PC-9 (cell line): ENCODE results near the gene PPFIA4.

ENCODE experiments used
- EZH2 ChIP-seq: fragments of 200-600 bp; sonication (generic); IDR thresholded peaks from 2 replicates; pipeline ENCODE4 v1.8.0; 2017; ENCODE audit warnings: antibody characterized with exemption, low read depth
- TF ChIP-seq, protein P1 (sequence below): fragments of 200-600 bp; sonication (generic); conservative IDR thresholded peaks from 2 replicates; pipeline ENCODE4 v1.6.1; 2017; ENCODE audit warnings: mixed run types, antibody characterized with exemption, mild to moderate bottlenecking, moderate library complexity

DNA sequence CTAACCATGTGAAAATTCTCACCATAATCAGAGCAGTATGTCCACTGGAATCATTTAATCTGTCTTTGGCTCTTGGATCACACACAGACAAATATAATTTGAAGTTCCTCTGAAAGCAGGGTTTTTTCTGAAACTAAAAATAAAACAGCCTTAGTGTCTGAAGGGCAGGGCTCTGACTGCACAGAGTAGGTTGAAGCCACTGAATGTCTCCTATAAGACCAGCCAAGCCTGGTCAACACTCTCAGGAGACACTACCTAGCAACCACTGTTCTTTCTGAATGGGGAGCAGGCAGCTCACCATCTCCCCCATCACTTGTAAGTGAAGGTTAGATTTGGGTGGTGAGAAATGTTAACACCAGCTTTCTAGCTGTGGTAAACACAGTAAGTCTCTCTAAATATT lies 35.2 kb upstream of the PPFIA4 start:
- TF ChIP-seq, protein P1, sequence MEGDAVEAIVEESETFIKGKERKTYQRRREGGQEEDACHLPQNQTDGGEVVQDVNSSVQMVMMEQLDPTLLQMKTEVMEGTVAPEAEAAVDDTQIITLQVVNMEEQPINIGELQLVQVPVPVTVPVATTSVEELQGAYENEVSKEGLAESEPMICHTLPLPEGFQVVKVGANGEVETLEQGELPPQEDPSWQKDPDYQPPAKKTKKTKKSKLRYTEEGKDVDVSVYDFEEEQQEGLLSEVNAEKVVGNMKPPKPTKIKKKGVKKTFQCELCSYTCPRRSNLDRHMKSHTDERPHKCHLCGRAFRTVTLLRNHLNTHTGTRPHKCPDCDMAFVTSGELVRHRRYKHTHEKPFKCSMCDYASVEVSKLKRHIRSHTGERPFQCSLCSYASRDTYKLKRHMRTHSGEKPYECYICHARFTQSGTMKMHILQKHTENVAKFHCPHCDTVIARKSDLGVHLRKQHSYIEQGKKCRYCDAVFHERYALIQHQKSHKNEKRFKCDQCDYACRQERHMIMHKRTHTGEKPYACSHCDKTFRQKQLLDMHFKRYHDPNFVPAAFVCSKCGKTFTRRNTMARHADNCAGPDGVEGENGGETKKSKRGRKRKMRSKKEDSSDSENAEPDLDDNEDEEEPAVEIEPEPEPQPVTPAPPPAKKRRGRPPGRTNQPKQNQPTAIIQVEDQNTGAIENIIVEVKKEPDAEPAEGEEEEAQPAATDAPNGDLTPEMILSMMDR, result no peak
- no peak for TF ChIP-seq EZH2
